Left ventricle myocardium inferior (tissue), 1 donor: ENCODE results near the gene ADARB1. TPM values are rescaled to one million over a fixed set of nuclear protein-coding genes. Genes with fewer than 3 reads are reported as not detected.
"Not testable (repeated sequence)": the region's sequence is repeated elsewhere in the genome, so short reads cannot be mapped to it uniquely, and the experiment has no call there.

Experiments used
- DNase-seq: peaks from one replicate; pipeline ENCODE4 v3.0.0-alpha.2; 2020
- H3K27ac ChIP-seq: fragments of 200-600 bp; replicated peaks from 2 replicates; pipeline ENCODE4 v1.8.0; 2021
- H3K27me3 ChIP-seq: fragments of 200-600 bp; 2 replicates; pipeline ENCODE4 v1.8.0; 2021; ENCODE audit warnings: low read depth
- H3K36me3 ChIP-seq: fragments of 200-600 bp; 2 replicates; pipeline ENCODE4 v1.8.0; 2021
- H3K4me1 ChIP-seq: fragments of 200-600 bp; 2 replicates; pipeline ENCODE4 v1.8.0; 2021
- H3K4me3 ChIP-seq: fragments of 200-600 bp; 2 replicates; pipeline ENCODE4 v1.8.0; 2021; ENCODE audit warnings: mild to moderate bottlenecking, moderate library complexity
- H3K9me3 ChIP-seq: fragments of 200-600 bp; replicated peaks from 2 replicates; pipeline ENCODE4 v1.8.0; 2021
- CTCF ChIP-seq: fragments of 200-600 bp; IDR thresholded peaks from 2 replicates; pipeline ENCODE4 v1.8.0; 2021; ENCODE audit warnings: antibody characterized with exemption, mild to moderate bottlenecking, borderline replicate concordance
- intact Hi-C: fragments of 100-400 bp; cut with micrococcal nuclease; formaldehyde crosslinking; loops from one replicate; pipeline ENCODE4 v1.11.0; 2022
- total RNA-seq: library from RNA; stranded (reverse); fragmentation: NEBNext Ultra II Directional; extraction: Animal tissue kit (Norgen Biotek cat#: 25700); gene quantifications from one replicate; pipeline ENCODE4 v1.2.1, GENCODE V29; 2021
- donor health status: DM: no; HTN: yes; CAD: no; lungs with severe emphysema.

ADARB1 gene
- total RNA-seq, 1 donor from 2014 or later = 15.5 TPM

- no peak for TF ChIP-seq CTCF
- Histone ChIP-seq H3K4me1 (peaks cover 72% of the 10 kb centered on the region), H3K36me3 (no peaks in the 10 kb centered on the region), H3K4me3 (no peak overlapping the region), H3K27me3 (no peaks in the 10 kb centered on the region), H3K27ac (peak overlapping the region; percentile 81), H3K9me3 (no peaks in the 10 kb centered on the region)
- DNase-seq = no peak
- intact Hi-C loops = loop anchor here (5.0 kb wide), 1 partner anchor 59 kb away; the partner anchor contains the start of gene ADARB1
Measured at GRCh38 chr21:45131537-45131999, 57.2 kb downstream of the ADARB1 start.

- TF ChIP-seq CTCF = no peak
- H3K36me3 ChIP-seq = no peaks in the 10 kb centered on the region
- DNase-seq = no peak
- no peak overlapping the region for H3K27ac ChIP-seq
- H3K4me1 ChIP-seq = peaks cover 76% of the 10 kb centered on the region
- no peaks in the 10 kb centered on the region for H3K27me3 ChIP-seq
- intact Hi-C loops = loop anchor here (5.0 kb wide), 1 partner anchor 61 kb away; the partner anchor contains the start of gene ADARB1
- no peak overlapping the region for H3K4me3 ChIP-seq
- no peaks in the 10 kb centered on the region for H3K9me3 ChIP-seq
Measured at GRCh38 chr21:45132841-45133573, 58.6 kb downstream of the ADARB1 start.

GRCh38 chr21:45133574-45134278, 59.3 kb downstream of the ADARB1 start:
- intact Hi-C loops = loop anchor here (5.0 kb wide), 1 partner anchor 61 kb away; the partner anchor contains the start of gene ADARB1
- H3K4me1 ChIP-seq = peaks cover 71% of the 10 kb centered on the region
- not testable (repeated sequence) for H3K36me3 ChIP-seq, H3K4me3 ChIP-seq, H3K9me3 ChIP-seq, DNase-seq, H3K27me3 ChIP-seq, H3K27ac ChIP-seq

GRCh38 chr21:45134279-45135076, 60.1 kb downstream of the ADARB1 start:
- TF ChIP-seq CTCF = no peak
- intact Hi-C loops = loop anchor here (5.0 kb wide), 2 partner anchors 62 to 187 kb away; partner anchors contain the start of gene ADARB1
- Histone ChIP-seq H3K36me3 (no peaks in the 10 kb centered on the region), H3K9me3 (no peaks in the 10 kb centered on the region), H3K4me3 (no peak overlapping the region), H3K27me3 (no peaks in the 10 kb centered on the region), H3K4me1 (peaks cover 64% of the 10 kb centered on the region), H3K27ac (no peak overlapping the region)
- no peak for DNase-seq

GRCh38 chr21:45135122-45135521, 60.7 kb downstream of the ADARB1 start:
- no peaks in the 10 kb centered on the region for H3K9me3 ChIP-seq
- no peak overlapping the region for H3K4me3 ChIP-seq
- H3K36me3 ChIP-seq = no peaks in the 10 kb centered on the region
- DNase-seq = no peak
- intact Hi-C loops = loop anchor here (5.0 kb wide), 1 partner anchor 188 kb away; no protein-coding TSS in a partner anchor
- H3K27ac ChIP-seq = no peak overlapping the region
- H3K4me1 ChIP-seq = peaks cover 58% of the 10 kb centered on the region
- no peaks in the 10 kb centered on the region for H3K27me3 ChIP-seq
- TF ChIP-seq CTCF = no peak
